NCI-H2029 treated with DMSO at 0.1 percent for 48 hours (cell line): Measurements from ENCODE around the gene RAB36.

Source experiments
- DNase-seq: peaks from one replicate; lab custom pipeline; 2025; lab: John Stamatoyannopoulos, UW

Gene RAB36

GRCh38 chr22:23137905-23138561 lies 7.2 kb upstream of the RAB36 start:
- DNase-seq, result peak; percentile 27

- DNase-seq, result no peak
Observed at GRCh38 chr22:23138584-23139435, 6.5 kb upstream of the RAB36 start.

DNA sequence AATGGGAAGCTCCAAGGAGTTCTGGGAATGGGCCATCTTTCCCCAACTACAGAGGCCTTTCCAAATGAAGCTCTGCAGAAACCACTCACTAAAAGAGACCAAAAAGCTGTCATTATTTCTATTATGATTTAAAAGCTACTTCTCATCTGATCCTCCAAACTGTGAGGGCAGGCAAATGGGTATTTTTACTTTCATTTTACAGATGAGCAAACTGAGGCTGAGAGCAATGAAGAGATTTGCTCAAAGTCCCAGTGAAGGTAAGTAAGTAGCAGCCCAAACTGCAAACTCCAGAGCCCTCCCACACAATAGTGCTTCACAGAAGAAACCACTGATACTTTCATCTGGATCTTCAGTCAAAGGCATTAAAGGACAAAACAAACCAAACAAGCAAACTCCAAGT lies 4.9 kb upstream of the RAB36 start:
- DNase-seq, result no peak

GRCh38 chr22:23142546-23143105 lies 2.7 kb upstream of the RAB36 start:
- no peak for DNase-seq

DNA sequence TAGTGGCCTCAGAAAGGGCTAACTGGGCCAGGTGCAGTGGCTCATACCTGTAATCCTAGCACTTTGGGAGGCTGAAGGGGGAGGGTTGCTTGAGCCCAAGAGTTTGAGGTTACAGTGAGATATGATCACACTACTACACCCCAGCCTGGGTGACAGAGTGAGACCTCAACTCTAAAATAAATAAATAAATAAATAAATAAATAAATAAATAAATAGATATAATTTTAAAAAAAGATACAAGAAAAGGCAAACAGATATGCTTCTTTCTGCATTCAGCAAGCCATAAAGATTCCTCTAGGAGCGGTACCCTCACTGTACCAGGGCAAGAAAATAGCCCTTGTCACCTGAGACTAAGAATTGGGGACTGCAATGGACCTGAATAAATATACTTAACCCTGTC lies 2.2 kb upstream of the RAB36 start:
- no peak for DNase-seq

DNA sequence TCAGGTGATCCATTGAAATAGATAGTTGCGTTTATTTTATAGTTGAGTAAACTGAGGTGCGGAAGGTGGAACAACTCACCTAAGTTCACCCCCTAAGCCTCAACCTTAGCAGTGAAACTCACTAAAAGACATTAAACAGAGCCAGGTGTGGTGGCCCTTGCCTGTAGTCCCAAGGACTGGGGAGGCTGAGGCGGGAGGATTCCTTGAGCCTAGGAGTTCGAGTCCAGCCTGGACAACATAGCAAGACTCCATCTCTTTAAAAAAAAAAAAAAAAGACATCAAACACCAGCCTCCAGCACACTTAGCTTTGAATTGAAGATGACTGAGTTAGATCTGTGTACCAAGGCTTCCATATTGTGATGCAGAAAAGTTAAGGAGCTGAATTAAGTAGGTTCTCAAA lies 845 bp upstream of the RAB36 start:
- no peak for DNase-seq

DNA sequence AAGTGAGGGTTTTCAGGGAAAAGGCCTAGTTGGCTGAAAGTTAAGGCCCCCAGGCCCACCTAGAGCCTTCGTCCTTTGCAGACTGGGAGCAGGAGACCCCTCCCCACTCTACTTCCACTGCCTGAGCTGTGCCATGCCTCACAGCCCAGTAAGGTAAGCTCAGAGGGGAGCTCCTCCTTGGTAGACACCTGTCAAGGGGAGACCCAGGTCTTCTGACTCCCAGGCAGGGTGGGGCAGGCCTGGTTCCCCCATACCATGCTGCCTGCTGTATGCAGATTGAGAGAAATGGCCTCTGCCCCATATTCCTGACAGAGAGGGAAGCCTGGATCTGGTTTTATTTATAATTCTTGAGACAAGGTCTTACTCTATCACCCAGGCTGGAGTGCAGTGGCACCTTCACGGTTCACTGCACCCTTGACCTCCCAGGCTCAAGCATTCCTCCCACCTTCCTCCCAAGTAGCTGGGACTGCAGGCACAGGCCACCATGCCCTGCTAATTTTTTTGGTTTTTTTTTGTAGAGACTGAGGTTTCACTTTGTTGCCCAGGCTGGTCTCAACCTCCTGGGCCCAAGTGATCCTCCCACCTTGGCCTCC lies 697 bp downstream of the RAB36 start:
- DNase-seq, result no peak

GRCh38 chr22:23146478-23147205 lies 1.4 kb downstream of the RAB36 start:
- DNase-seq, result no peak

- DNase-seq, result peak; percentile 93
Observed at GRCh38 chr22:23147617-23148387, 2.5 kb downstream of the RAB36 start.

DNA sequence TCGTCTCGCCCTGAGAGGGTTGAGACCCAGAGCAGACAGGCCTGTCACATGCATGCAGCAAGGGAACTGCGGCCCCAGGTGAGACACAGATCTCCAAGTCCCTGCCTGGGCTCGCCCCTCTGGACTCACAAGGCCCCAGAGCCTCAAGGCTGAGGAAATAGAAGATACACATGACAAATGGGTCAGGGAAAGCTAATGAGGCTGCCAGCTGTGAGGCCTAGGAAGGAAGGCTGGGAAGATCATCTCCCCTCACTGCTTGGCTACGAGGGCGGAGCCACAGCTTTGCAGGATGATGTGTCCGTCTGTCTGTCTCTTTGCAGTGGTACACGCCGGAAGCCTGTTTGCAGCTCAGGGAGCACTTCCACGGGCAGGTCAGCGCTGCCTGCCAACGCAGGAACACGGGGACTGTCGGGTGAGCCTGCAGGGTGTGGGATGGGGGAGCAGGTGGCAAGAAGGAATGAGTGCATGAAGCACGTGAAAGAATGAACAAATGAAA lies 4.5 kb downstream of the RAB36 start:
- no peak for DNase-seq

GRCh38 chr22:23150762-23151161 lies 5.5 kb downstream of the RAB36 start:
- no peak for DNase-seq

- no peak for DNase-seq
Observed at GRCh38 chr22:23151827-23152226, 6.5 kb downstream of the RAB36 start.

DNA sequence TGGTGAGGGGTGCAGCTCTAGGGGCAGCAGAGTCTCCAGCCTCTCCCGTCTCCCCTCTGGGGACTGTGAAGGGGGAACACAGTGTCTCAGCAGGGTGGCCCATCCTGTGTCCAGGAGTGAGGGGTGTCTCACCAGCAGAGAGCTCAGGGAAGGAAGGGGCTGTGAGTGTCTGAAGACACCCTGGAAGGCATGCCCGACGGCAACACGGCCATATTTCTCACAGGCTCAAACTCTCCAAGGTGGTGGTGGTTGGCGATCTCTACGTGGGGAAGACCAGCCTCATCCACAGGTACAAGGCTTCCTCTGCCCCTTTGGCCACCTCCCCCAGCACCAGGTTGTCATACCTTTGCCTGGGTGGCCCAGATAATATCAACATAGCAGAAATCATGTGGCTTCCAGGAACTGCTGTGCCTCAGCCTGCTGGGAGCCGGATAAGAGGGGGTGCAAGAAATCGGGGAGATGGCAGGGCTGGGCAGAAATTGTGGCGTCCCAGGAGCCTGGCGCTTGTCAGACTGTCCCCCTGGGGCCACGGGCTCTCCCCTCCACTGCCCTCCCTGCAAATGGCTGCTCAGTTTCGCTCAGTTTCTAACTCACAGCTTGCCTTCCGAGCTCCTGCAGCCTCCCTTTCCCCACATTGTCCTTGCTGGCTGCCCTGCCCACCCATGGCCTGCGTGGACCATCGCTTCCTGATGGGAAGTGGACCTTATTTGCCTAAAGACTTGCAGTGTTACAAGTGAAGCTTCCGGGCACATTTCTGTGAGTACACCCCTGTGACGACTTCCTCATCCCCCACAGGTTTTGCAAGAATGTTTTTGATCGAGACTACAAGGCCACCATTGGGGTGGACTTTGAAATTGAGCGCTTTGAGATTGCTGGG lies 7.2 kb downstream of the RAB36 start:
- DNase-seq, result no peak

GRCh38 chr22:23153994-23154393 lies 8.7 kb downstream of the RAB36 start:
- DNase-seq, result no peak

DNA sequence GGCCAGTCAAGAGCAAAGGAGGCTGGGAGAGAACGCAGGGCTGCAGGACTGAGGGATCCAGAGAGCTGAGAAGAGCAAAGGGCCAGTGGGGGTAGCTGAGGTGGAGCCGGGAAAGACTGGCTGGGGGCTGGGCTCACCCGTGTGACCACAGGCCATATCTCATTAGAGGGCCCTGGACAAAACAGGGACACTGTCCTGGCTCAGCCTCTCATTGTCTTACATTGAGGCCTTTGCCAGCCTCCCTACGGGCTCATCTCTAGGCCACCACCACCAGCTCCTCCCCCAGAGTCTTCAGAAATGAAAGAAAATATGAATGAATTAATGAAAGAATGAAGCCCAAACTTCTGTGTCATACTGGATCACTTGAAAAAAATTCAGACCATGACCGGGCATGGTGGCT lies 9.2 kb downstream of the RAB36 start:
- no peak for DNase-seq

GRCh38 chr22:23155143-23155542 lies 9.9 kb downstream of the RAB36 start:
- DNase-seq, result no peak

DNA sequence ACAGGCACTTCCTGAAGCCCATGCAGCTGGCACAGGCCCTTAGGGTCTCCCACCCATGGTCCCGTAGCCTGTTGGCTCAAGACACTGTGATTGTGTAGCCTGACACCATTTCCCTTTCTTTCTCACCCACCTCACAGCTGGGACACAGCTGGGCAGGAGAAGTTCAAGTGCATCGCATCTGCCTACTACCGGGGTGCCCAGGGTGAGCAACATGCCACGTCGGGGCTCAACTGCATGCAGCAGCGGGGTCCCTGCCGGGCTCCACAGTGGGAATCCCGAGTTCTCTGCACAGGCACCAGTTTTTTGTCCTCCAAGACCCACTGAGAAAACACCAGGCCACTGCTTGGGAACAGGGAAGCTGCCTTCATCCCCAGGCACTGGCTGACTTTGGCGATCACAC lies 10.6 kb downstream of the RAB36 start:
- no peak for DNase-seq

- DNase-seq, result no peak
Observed at GRCh38 chr22:23156286-23156685, 11.0 kb downstream of the RAB36 start.

DNA sequence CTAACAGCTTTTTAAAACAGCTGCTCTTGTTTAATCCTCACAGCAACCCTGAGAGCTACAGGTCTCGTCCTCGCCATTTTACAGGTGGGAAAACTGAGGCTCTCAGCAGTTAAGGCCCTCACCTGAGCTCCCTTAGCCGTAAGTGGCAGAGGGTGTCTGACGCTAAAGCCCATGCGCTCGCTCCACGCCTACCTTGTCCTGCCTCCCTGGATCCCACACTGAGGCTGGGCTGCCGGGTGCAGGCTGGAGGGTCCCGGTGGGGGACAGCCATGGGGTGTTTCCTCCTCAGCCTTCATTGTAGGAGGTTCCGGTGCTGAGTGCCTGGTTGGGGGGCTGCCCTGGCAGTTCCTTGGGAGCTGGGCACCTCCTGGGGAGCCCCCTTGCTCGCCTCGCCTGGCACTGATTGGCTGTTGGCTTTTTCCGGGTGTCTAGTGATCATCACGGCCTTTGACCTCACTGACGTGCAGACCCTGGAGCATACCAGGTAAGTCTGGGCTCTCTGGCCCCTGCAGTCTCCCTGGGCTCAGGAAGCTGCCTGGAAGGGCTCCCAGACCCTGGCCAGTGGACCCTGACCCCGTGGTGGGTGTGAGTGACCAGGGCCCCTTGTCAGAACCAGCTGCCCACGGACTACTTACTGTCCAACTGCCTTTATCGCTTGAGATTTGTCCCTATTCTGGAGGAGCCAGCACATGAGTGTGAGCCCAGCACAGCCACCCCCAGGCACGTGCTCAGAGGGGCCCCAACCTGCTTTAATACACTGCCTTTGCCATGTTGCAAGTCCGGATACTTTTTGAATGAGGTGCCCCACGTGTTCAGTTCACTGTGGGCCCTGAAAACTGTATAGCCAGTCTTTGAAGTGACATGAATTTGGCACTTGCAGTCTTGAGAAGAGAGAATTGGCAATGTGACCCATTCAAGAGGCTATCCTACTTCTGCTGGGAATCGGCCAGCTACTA lies 12.6 kb downstream of the RAB36 start:
- no peak for DNase-seq
